Mammary epithelial cell (primary cell): Measurements from ENCODE around the gene PRDM13.

Source experiments
- EZH2 ChIP-seq: IDR thresholded peaks from 2 replicates; pipeline ENCODE4 v1.6.1; 2012; ENCODE audit warnings: low read length, inconsistent platforms, borderline replicate concordance
- TF ChIP-seq, protein P1 (sequence below), 2 donors: IDR thresholded peaks in 1 of 2; conservative IDR thresholded peaks in 1 of 2; 2 replicates each; pipeline ENCODE4 v1.5.1; 2011 to 2012; ENCODE audit warnings: inconsistent platforms in 2 of 2, low read length in 2 of 2, mild to moderate bottlenecking in 2 of 2, control low read depth in 1 of 2, low read depth in 1 of 2; ENCODE audit not compliant: insufficient read depth in 1 of 2; ENCODE audit errors: extremely low read depth in 1 of 2

GRCh38 chr6:99602520-99603420, 3.9 kb upstream of the PRDM13 start:
- TF ChIP-seq, protein P1, sequence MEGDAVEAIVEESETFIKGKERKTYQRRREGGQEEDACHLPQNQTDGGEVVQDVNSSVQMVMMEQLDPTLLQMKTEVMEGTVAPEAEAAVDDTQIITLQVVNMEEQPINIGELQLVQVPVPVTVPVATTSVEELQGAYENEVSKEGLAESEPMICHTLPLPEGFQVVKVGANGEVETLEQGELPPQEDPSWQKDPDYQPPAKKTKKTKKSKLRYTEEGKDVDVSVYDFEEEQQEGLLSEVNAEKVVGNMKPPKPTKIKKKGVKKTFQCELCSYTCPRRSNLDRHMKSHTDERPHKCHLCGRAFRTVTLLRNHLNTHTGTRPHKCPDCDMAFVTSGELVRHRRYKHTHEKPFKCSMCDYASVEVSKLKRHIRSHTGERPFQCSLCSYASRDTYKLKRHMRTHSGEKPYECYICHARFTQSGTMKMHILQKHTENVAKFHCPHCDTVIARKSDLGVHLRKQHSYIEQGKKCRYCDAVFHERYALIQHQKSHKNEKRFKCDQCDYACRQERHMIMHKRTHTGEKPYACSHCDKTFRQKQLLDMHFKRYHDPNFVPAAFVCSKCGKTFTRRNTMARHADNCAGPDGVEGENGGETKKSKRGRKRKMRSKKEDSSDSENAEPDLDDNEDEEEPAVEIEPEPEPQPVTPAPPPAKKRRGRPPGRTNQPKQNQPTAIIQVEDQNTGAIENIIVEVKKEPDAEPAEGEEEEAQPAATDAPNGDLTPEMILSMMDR (conservative IDR thresholded peaks at IDR 0.05 in 1 of 2, IDR thresholded peaks at IDR 0.05 in 1 of 2; ENCODE audit: extremely low read depth in 1 of 2, insufficient read depth in 1 of 2, low read depth in 1 of 2, low read length in 2 of 2), result no peak
- TF ChIP-seq EZH2, result peak; percentile 89
